Jurkat, Clone E6-1 (cell line): ENCODE results near the gene BMPR2.
"Not testable (repeated sequence)": the region's sequence is repeated elsewhere in the genome, so short reads cannot be mapped to it uniquely, and the experiment has no call there.

ENCODE experiments used
- DNase-seq: peaks from one replicate; pipeline ENCODE4 v3.0.0-alpha.2; 2011; ENCODE audit warnings: low read depth, low spot score
- H3K4me3 ChIP-seq: 2 replicates; pipeline ENCODE4 v1.5.1; 2011; ENCODE audit warnings: mild to moderate bottlenecking, low read length, control low read depth, moderate library complexity

The BMPR2 gene

DNA sequence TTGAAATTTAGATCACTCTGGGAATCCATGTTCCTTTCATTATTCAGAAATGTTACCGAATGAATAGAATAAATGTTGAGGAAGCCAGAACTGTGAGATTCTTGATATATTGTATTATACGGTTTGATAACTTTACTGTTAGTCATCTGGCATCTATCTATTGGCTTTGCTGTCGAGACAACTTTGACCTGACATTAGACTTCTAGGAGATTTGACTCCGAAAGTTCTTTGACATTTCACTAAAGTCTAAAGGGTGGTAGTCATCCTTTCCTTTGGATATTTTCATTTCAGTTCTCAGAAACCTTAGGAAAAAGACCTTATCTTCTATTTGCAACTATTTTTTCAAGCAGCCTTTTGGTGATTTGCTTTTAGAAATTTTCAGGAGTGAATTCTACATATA is 1.9 kb downstream of the BMPR2 start:
- DNase-seq: no peak
- H3K4me3 ChIP-seq: no peak overlapping the region

- H3K4me3 ChIP-seq: no peak overlapping the region
- DNase-seq: no peak
Measured at GRCh38 chr2:202378662-202379358, 2.7 kb downstream of the BMPR2 start.

GRCh38 chr2:202382684-202383083 is 6.6 kb downstream of the BMPR2 start:
- no peak overlapping the region for H3K4me3 ChIP-seq
- no peak for DNase-seq

GRCh38 chr2:202386495-202386894 is 10.4 kb downstream of the BMPR2 start:
- not testable (repeated sequence) for DNase-seq, H3K4me3 ChIP-seq

GRCh38 chr2:202387608-202388342 is 11.6 kb downstream of the BMPR2 start:
- H3K4me3 ChIP-seq: no peak overlapping the region

GRCh38 chr2:202400941-202401340 is 24.8 kb downstream of the BMPR2 start:
- no peak for DNase-seq
- H3K4me3 ChIP-seq: no peak overlapping the region

More at GRCh38 chr2:202387608-202388342, 11.6 kb downstream of the BMPR2 start:
- DNase-seq: no peak

GRCh38 chr2:202405798-202406197 is 29.7 kb downstream of the BMPR2 start:
- H3K4me3 ChIP-seq: no peak overlapping the region
- no peak for DNase-seq

DNA sequence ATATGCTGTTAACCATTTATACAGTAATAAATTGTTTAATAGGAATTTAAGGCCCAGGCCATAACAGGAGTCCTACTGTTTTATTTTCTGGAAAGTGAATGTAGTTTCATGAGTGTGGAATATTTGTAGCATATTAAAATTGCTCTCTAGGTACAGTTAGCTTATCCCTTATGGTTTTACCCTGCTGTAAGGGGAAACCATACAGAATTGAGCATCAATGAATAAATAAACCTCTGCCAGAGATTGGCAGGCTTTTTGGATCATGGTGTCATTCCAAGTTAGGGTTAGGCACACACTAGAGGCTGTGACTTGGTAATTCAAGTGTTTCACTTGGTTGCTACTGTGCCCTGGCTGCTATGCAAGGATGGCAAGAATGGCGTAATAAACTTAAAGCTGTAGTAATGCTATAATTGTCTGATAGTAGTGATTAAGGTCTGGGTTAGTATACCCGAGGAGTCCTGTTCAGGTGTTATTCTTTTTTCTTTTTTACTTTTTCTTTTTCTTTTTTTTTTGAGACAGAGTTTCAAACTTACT is 30.4 kb downstream of the BMPR2 start:
- no peak overlapping the region for H3K4me3 ChIP-seq
- no peak for DNase-seq

DNA sequence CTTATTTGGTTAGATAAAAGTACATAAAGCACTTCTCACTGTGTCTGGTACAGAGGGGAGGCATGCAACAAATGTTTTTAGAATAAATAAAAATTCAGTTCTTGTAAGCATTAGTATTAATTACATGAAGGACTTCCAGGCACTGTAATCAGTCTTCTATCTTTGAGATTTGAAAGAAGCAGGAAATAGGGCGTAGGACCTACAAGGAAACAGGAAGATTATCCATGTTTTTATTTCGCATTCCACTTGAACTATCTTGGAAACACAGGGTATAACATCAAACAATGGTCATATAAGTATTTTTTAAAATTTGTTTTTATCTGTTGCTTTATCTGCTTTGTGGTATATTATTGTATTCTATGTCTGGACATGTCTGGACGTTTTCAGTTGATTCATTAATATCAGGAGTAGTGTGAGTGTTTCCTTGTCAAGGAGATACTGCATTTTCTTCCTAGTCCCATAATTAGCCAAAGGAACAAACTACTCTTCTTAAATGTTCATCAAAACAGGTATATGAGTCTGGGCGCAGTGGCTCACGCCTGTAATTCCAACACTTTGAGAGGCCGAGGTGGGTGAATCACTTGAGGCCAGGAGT is 32.5 kb downstream of the BMPR2 start:
- H3K4me3 ChIP-seq: no peak overlapping the region
- no peak for DNase-seq

GRCh38 chr2:202410092-202410491 is 34.0 kb downstream of the BMPR2 start:
- H3K4me3 ChIP-seq: no peak overlapping the region

GRCh38 chr2:202411097-202411496 is 35.0 kb downstream of the BMPR2 start:
- DNase-seq: no peak
- no peak overlapping the region for H3K4me3 ChIP-seq

More at GRCh38 chr2:202410092-202410491, 34.0 kb downstream of the BMPR2 start:
- no peak for DNase-seq

GRCh38 chr2:202418027-202418426 is 41.9 kb downstream of the BMPR2 start:
- no peak overlapping the region for H3K4me3 ChIP-seq
- DNase-seq: no peak

DNA sequence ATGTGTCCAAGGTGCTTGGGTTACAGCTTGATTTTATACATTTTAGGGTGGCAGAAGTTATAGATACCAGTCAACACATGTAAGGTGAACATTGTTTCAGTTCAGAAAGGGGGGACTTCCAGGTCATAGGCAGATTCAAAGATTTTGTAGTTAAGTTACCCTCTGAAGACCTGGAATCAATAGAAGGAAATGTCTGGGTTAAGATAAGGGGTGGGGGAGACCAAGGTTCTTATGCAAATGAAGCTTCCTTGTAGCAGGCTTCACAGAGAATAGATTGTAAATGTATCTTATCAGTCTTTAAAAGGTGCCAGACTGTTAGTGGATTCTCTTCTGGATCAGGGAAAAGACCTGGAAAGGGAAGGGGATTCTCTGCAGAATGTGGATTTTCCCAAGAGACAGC is 42.4 kb downstream of the BMPR2 start:
- no peak for DNase-seq
- no peak overlapping the region for H3K4me3 ChIP-seq

GRCh38 chr2:202423139-202423538 is 47.0 kb downstream of the BMPR2 start:
- H3K4me3 ChIP-seq: no peak overlapping the region
- DNase-seq: no peak

GRCh38 chr2:202425036-202425435 is 48.9 kb downstream of the BMPR2 start:
- no peak for DNase-seq
- H3K4me3 ChIP-seq: no peak overlapping the region

GRCh38 chr2:202426751-202427150 is 50.6 kb downstream of the BMPR2 start:
- DNase-seq: no peak
- no peak overlapping the region for H3K4me3 ChIP-seq

- H3K4me3 ChIP-seq: no peak overlapping the region
Measured at GRCh38 chr2:202429164-202429980, 53.2 kb downstream of the BMPR2 start.

GRCh38 chr2:202432776-202433175 is 56.6 kb downstream of the BMPR2 start:
- no peak for DNase-seq
- H3K4me3 ChIP-seq: no peak overlapping the region

More at GRCh38 chr2:202429164-202429980, 53.2 kb downstream of the BMPR2 start:
- DNase-seq: no peak

DNA sequence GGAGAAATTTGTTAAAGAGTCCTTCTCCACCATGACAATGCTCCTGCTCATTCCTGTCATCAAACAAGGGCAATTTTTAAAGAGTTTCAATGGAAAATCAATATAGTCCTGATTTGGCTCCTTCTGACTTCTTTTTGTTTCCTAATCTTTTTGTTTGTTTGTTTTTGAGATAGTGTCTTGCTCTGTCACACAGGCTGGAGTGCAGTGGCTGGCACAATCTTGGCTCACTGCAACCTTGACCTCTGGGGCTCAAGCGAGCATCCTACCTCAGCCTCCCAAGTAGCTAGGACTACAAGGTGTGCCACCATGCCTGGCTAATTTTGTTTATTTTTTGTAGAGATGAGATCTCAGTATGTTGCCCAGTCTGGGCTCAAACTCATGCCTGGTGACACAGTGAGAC is 58.3 kb downstream of the BMPR2 start:
- no peak overlapping the region for H3K4me3 ChIP-seq
- DNase-seq: no peak
